CD4-positive, alpha-beta memory T cell (primary cell): ENCODE measurements around the gene OLFML2B. TPM values are rescaled to one million over a fixed set of nuclear protein-coding genes. Genes with fewer than 3 reads are reported as not detected.
A peak's percentile ranks its signal among the peaks of the same experiment; 100 is the strongest.

Experiments
- CTCF ChIA-PET: fragments of 350-600 bp; sonication (Branson Sonifier 250); formaldehyde crosslinking; loops from one replicate; lab custom pipeline; 2021; ENCODE audit warnings: inconsistent platforms; ENCODE audit not compliant: partially characterized antibody; lab: Charles Lee
- POLR2A ChIA-PET: fragments of 350-600 bp; sonication (Branson Sonifier 250); formaldehyde crosslinking; loops from one replicate; lab custom pipeline; 2021; ENCODE audit not compliant: partially characterized antibody; lab: Charles Lee
- DNase-seq, 5 donors: peaks; one replicate each; pipeline versions ENCODE4 v3.0.0 to v3.0.0-alpha.2; 2020 to 2022; ENCODE audit warnings: mixed read lengths in 1 of 5
- H3K27ac ChIP-seq: one replicate; pipeline ENCODE4 v1.7.0; 2013; ENCODE audit warnings: low read depth, low read length
- H3K27me3 ChIP-seq: 2 replicates; pipeline ENCODE4 v1.7.0; 2013; ENCODE audit warnings: mild to moderate bottlenecking, low read length, moderate library complexity; ENCODE audit not compliant: insufficient read depth
- H3K36me3 ChIP-seq: 2 replicates; pipeline ENCODE4 v1.7.0; 2013; ENCODE audit warnings: mild to moderate bottlenecking, low read length, moderate library complexity; ENCODE audit not compliant: insufficient read depth
- H3K4me1 ChIP-seq: 2 replicates; pipeline ENCODE4 v1.7.0; 2013; ENCODE audit warnings: mild to moderate bottlenecking, low read length, moderate library complexity; ENCODE audit not compliant: insufficient read depth
- H3K4me3 ChIP-seq, 2 donors: one replicate each; pipeline ENCODE4 v1.7.0; 2013; ENCODE audit warnings: low read length in 2 of 2, mild to moderate bottlenecking in 1 of 2
- H3K9me3 ChIP-seq, 2 donors: one replicate each; pipeline ENCODE4 v1.7.0; 2013; ENCODE audit warnings: low read length in 2 of 2, control low read depth in 1 of 2; ENCODE audit not compliant: control insufficient read depth in 1 of 2
- H3K27ac Mint-ChIP-seq, 7 donors: one replicate each; pipeline ENCODE4 v1.8.0; 2020 to 2021; ENCODE audit warnings: mixed read lengths in 7 of 7, mild to moderate bottlenecking in 6 of 7, inconsistent platforms in 3 of 7, moderate library complexity in 3 of 7
- H3K27me3 Mint-ChIP-seq, 2 donors: one replicate each; pipeline ENCODE4 v1.8.0; 2020 to 2021; ENCODE audit warnings: mixed read lengths in 2 of 2
- H3K36me3 Mint-ChIP-seq, 2 donors: one replicate each; pipeline ENCODE4 v1.8.0; 2020 to 2021; ENCODE audit warnings: mixed read lengths in 2 of 2, inconsistent platforms in 1 of 2, mild to moderate bottlenecking in 1 of 2
- H3K4me1 Mint-ChIP-seq, 4 donors: one replicate each; pipeline ENCODE4 v1.8.0; 2020 to 2021; ENCODE audit warnings: mixed read lengths in 4 of 4, mild to moderate bottlenecking in 1 of 4
- H3K4me3 Mint-ChIP-seq, 8 donors: one replicate each; pipeline ENCODE4 v1.8.0; 2020 to 2021; ENCODE audit warnings: mixed read lengths in 8 of 8, mild to moderate bottlenecking in 7 of 8, moderate library complexity in 6 of 8, inconsistent platforms in 3 of 8
- H3K9me3 Mint-ChIP-seq, 8 donors: one replicate each; pipeline ENCODE4 v1.8.0; 2020 to 2021; ENCODE audit warnings: mixed read lengths in 8 of 8, mild to moderate bottlenecking in 5 of 8, inconsistent platforms in 3 of 8, moderate library complexity in 1 of 8
- intact Hi-C: fragments of 100-400 bp; cut with micrococcal nuclease; formaldehyde crosslinking; loops from one replicate; pipeline ENCODE4 v1.15.1; 2023
- polyA plus RNA-seq, 2 donors: library from polyadenylated mRNA; unstranded; fragments of 300-500 nt; fragmentation: Illumina TruSeq; gene quantifications; one replicate each; pipeline ENCODE4 v1.2.3, GENCODE V29; 2021
- total RNA-seq, 2 experiments: library from RNA; stranded (reverse); gene quantifications; one replicate each; pipeline ENCODE4 v1.2.3, GENCODE V29; 2021

OLFML2B gene
- total and polyA plus RNA-seq, 4 experiments from 2014 or later, result 0.36 to 0.58 TPM; not detected in 2

GRCh38 chr1:161973924-161974845 is 49.5 kb downstream of the OLFML2B start:
- no peaks in the 10 kb centered on the region for H3K27me3 ChIP-seq
- H3K4me1 ChIP-seq, result no peaks in the 10 kb centered on the region
- Mint-ChIP-seq H3K27me3 (no peaks in the 10 kb centered on the region), H3K4me3 (peak overlapping the region in 1 of 8 donors; percentile 21), H3K27ac (peak overlapping the region in 1 of 7 donors; percentile 0), H3K9me3 (no peaks in the 10 kb centered on the region), H3K36me3 (no peaks in the 10 kb centered on the region), H3K4me1 (peaks cover 0 to 6% (median 3%) of the 10 kb centered on the region in 4 donors)
- no peak overlapping the region for H3K4me3 ChIP-seq
- CTCF ChIA-PET, result no interaction called here
- DNase-seq, result no peak
- no peaks in the 10 kb centered on the region for H3K36me3 ChIP-seq
- H3K27ac ChIP-seq, result no peak overlapping the region
- intact Hi-C loops, result no loop called here
- H3K9me3 ChIP-seq, result no peaks in the 10 kb centered on the region
- POLR2A ChIA-PET, result no interaction called here

GRCh38 chr1:161972828-161973227 is 50.8 kb downstream of the OLFML2B start:
- Histone ChIP-seq H3K36me3 (no peaks in the 10 kb centered on the region), H3K4me3 (no peak overlapping the region), H3K27ac (no peak overlapping the region), H3K27me3 (no peaks in the 10 kb centered on the region), H3K9me3 (no peaks in the 10 kb centered on the region), H3K4me1 (no peaks in the 10 kb centered on the region)
- intact Hi-C loops, result no loop called here
- H3K4me3 Mint-ChIP-seq, result no peak overlapping the region
- peaks cover 0 to 2% of the 10 kb centered on the region in 2 donors for H3K36me3 Mint-ChIP-seq
- peaks cover 0 to 6% (median 3%) of the 10 kb centered on the region in 4 donors for H3K4me1 Mint-ChIP-seq
- DNase-seq, result no peak
- no peaks in the 10 kb centered on the region for H3K27me3 Mint-ChIP-seq
- CTCF ChIA-PET, result no interaction called here
- POLR2A ChIA-PET, result interaction anchor here (0.9 kb wide), 1 partner anchor 15 kb away, joined by 3 read pairs; no protein-coding TSS in a partner anchor
- H3K9me3 Mint-ChIP-seq, result no peaks in the 10 kb centered on the region
- H3K27ac Mint-ChIP-seq, result peak overlapping the region in 1 of 7 donors; percentile 61

DNA sequence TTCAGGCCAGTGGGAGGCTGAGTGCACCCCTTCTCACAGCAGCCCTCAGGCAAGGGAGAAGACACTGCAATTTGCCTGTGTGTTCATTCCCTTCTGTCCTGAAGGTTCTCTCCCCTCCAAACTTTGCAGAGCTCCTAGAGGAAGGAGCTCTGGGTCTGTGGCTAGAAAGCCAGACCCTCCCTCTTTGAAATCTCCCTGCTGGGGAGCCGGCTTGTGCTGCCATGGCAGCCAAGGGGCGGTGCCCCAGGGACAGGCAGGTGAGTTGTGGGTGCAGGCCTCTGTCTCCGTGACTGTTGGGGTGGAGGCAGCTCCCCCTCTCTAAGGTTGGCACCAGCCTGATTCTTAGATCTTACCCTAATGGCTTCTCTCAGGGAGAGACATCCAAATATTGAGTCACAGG is 53.0 kb downstream of the OLFML2B start:
- Mint-ChIP-seq H3K4me3 (no peak overlapping the region), H3K9me3 (no peaks in the 10 kb centered on the region), H3K4me1 (peaks cover 0 to 6% (median 3%) of the 10 kb centered on the region in 4 donors), H3K27me3 (no peaks in the 10 kb centered on the region), H3K27ac (peak overlapping the region in 1 of 7 donors; percentile 37), H3K36me3 (peaks cover 13 to 17% of the 10 kb centered on the region in 2 donors)
- H3K4me1 ChIP-seq, result no peaks in the 10 kb centered on the region
- ChIA-PET CTCF (no interaction called here), POLR2A (no interaction called here)
- H3K27ac ChIP-seq, result no peak overlapping the region
- H3K27me3 ChIP-seq, result no peaks in the 10 kb centered on the region
- H3K9me3 ChIP-seq, result no peaks in the 10 kb centered on the region
- intact Hi-C loops, result no loop called here
- no peak overlapping the region for H3K4me3 ChIP-seq
- no peaks in the 10 kb centered on the region for H3K36me3 ChIP-seq
- no peak for DNase-seq

DNA sequence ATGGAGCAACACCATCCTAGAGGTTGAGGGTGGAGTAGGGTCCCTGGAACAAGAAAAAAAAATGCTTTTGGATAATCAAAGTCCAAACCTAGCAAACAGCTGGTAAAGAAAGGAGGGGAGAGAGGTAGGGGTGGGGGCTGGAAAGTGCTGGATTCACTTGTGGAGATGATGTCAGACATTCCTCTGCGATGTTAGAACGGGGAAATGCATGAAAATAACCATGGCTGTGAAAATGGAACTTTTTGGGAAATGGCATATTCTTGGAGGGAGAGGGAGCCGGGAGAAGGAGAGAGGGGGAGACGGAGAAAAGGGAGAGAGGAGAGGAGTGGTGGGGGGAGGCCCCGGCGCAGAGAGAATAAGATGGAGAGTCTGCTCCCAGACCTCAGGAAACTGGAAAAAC is 53.6 kb downstream of the OLFML2B start:
- no peak overlapping the region for H3K4me3 ChIP-seq
- no peak for DNase-seq
- Mint-ChIP-seq H3K4me3 (no peak overlapping the region), H3K9me3 (no peaks in the 10 kb centered on the region), H3K27ac (no peak overlapping the region), H3K36me3 (peaks cover 14 to 20% of the 10 kb centered on the region in 2 donors), H3K4me1 (peaks cover 0 to 6% (median 3%) of the 10 kb centered on the region in 4 donors), H3K27me3 (no peaks in the 10 kb centered on the region)
- no peak overlapping the region for H3K27ac ChIP-seq
- no peaks in the 10 kb centered on the region for H3K4me1 ChIP-seq
- intact Hi-C loops, result no loop called here
- no peaks in the 10 kb centered on the region for H3K36me3 ChIP-seq
- ChIA-PET CTCF (no interaction called here), POLR2A (no interaction called here)
- no peaks in the 10 kb centered on the region for H3K27me3 ChIP-seq
- no peaks in the 10 kb centered on the region for H3K9me3 ChIP-seq

- intact Hi-C loops, result no loop called here
- Histone ChIP-seq H3K27ac (no peak overlapping the region), H3K9me3 (no peaks in the 10 kb centered on the region), H3K4me1 (peaks cover 16% of the 10 kb centered on the region), H3K4me3 (no peak overlapping the region), H3K36me3 (no peaks in the 10 kb centered on the region), H3K27me3 (no peaks in the 10 kb centered on the region)
- Mint-ChIP-seq H3K4me1 (peaks cover 14 to 23% (median 16%) of the 10 kb centered on the region in 4 donors), H3K36me3 (peaks cover 27 to 28% of the 10 kb centered on the region in 2 donors), H3K27ac (no peak overlapping the region), H3K9me3 (no peaks in the 10 kb centered on the region), H3K27me3 (no peaks in the 10 kb centered on the region), H3K4me3 (no peak overlapping the region)
- ChIA-PET POLR2A (no interaction called here), CTCF (no interaction called here)
- no peak for DNase-seq
Measured at GRCh38 chr1:161966067-161966466, 57.6 kb downstream of the OLFML2B start.

DNA sequence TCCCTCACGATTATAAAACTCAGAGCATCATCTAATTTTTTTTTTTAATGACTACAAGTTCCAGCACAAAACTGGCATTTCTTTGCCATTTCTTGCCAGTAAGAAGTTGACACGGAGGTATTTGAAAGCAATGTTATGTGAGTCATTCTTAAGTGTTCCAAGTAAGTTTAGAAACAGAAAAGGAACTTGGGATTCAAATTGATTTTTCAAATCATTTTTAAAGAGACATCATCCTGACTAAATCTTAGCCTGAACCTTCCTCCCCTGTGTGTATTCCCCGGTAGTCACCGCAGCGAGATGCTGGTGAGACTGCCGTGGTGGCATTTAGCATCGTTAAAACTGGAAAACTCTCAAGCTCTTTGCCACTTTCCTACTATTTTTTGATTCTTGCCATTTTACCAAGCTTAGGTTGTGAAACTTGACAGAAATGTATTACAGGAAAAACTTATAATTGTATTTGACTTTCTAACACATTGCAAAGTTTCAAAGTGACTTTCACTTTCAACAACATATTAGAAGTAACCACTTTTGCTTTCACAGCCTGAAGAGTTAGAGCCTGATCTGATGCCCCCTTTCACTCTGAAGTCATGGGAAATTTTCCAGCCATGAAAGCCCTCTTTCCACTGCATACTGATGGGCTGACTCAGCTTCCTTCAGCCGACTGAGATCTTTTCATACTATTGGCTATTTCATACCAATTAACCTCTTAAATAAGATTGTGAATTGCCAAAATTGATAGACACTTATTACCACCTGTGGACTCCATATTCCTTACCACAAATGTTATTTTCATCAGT is 61.4 kb downstream of the OLFML2B start:
- intact Hi-C loops, result loop anchor here (5.0 kb wide), 1 partner anchor 45 kb away; no protein-coding TSS in a partner anchor
- Mint-ChIP-seq H3K4me1 (peaks cover 16 to 34% (median 23%) of the 10 kb centered on the region in 4 donors), H3K27me3 (no peaks in the 10 kb centered on the region), H3K4me3 (peak overlapping the region; percentile 88 to 96 (median 90)), H3K9me3 (no peaks in the 10 kb centered on the region), H3K36me3 (peaks cover 39 to 48% of the 10 kb centered on the region in 2 donors), H3K27ac (peak overlapping the region; percentile 63 to 94 (median 88))
- Histone ChIP-seq H3K27ac (no peak overlapping the region), H3K4me3 (peak overlapping the region; percentile 34 to 44), H3K36me3 (peaks cover 5% of the 10 kb centered on the region), H3K4me1 (peaks cover 17% of the 10 kb centered on the region), H3K9me3 (no peaks in the 10 kb centered on the region), H3K27me3 (no peaks in the 10 kb centered on the region)
- DNase-seq, result peak in 2 of 5 donors; percentile 10 to 15
- ChIA-PET POLR2A (no interaction called here), CTCF (interaction anchor here (1.3 to 1.8 kb wide), 2 partner anchors 75 to 170 kb away, joined by 3 to 6 read pairs; no protein-coding TSS in a partner anchor)
